Muscle layer of duodenum (tissue), 2 donors: ENCODE data around the gene TLE7.

Source experiments
- H3K27ac ChIP-seq: one replicate; pipeline ENCODE4 v1.7.0; 2013; ENCODE audit warnings: mild to moderate bottlenecking, low read length
- H3K27me3 ChIP-seq: one replicate; pipeline ENCODE4 v1.7.0; 2013; ENCODE audit warnings: low read depth, mild to moderate bottlenecking, control low read depth, low read length
- H3K36me3 ChIP-seq, 2 donors: one replicate each; pipeline ENCODE4 v1.7.0; 2013; ENCODE audit warnings: low read length in 2 of 2, control low read depth in 1 of 2, mild to moderate bottlenecking in 1 of 2; ENCODE audit not compliant: insufficient read depth in 2 of 2, control insufficient read depth in 1 of 2
- H3K4me1 ChIP-seq, 2 donors: one replicate each; pipeline ENCODE4 v1.7.0; 2013; ENCODE audit warnings: low read length in 2 of 2, mild to moderate bottlenecking in 2 of 2, control low read depth in 1 of 2, moderate library complexity in 1 of 2; ENCODE audit not compliant: insufficient read depth in 2 of 2, control insufficient read depth in 1 of 2
- H3K4me3 ChIP-seq, 2 donors: one replicate each; pipeline ENCODE4 v1.7.0; 2013; ENCODE audit warnings: low read length in 2 of 2, low read depth in 1 of 2, mild to moderate bottlenecking in 1 of 2
- H3K9me3 ChIP-seq, 2 donors: one replicate each; pipeline ENCODE4 v1.7.0; 2013; ENCODE audit warnings: low read length in 2 of 2, control low read depth in 1 of 2, mild to moderate bottlenecking in 1 of 2; ENCODE audit not compliant: control insufficient read depth in 1 of 2
- donor health status: healthy.

The TLE7 gene

DNA sequence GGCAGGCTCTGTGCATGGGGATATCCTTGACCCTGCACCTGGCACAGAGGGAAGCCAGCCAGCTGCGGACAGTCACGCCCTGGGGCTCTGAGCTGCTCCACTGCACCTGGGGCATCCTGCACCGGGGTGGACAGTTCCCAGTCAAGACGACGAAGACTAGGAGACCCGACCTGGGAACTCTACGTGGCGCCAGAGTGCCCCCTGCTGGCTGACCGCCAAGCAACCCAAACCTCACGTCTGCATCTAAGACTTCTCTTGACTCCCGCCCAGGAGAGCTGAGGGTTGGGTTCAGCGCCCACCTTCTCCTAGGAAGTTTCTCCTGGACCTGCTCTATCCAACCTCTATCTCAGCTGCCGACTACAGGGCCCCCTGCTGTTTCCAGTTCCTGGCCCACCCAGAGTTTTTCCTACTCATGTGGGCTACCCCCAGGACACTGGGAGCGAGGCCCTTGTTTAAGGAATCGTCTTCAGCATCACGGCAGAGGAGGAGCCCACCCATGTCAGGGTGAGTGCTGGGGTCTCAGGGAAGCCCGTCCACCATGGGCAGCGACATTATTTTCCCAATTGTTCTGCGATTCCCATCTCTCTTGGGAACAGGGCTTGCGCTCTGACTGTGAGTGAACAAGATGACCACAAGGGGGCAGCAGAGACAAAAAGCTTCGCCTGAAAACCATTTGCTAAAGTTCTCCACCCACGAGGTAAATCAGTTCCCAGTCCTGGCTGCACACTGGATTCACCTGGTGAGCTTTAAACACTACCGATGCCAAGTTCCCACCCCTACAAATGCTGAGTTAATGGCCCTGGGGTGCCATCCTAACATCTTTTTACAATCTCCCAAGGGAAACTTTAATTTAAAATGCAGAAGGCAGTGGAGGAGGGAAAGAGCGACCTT is 29.3 kb downstream of the TLE7 start:
- H3K27ac ChIP-seq: no peak overlapping the region

DNA sequence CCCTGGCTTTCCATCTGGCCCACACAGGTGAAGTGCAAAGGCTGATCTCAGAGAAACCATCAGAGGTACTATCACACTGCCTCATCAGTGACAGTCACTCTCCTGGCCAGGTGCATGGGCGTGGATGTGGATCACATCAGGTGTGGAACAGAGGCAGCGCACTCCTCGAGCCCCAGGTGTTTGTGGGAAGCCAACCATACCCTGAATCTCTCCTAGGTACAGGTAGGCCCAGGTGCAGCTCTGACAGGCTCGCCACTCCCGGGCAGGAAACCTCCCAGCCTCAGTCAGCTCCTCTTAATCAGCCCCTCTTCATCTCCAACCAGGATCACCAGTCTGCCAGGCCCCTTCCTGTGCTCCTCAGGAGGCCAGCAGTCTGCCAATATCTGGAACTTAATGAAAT is 31.7 kb downstream of the TLE7 start:
- Histone ChIP-seq H3K4me3 (no peak overlapping the region), H3K4me1 (peaks cover 0 to 7% of the 10 kb centered on the region in 2 donors), H3K9me3 (no peaks in the 10 kb centered on the region), H3K36me3 (no peaks in the 10 kb centered on the region), H3K27ac (no peak overlapping the region), H3K27me3 (no peaks in the 10 kb centered on the region)

More for the DNA sequence above, 29.3 kb downstream of the TLE7 start:
- no peaks in the 10 kb centered on the region for H3K9me3 ChIP-seq
- no peak overlapping the region for H3K4me3 ChIP-seq
- H3K36me3 ChIP-seq: no peaks in the 10 kb centered on the region
- H3K27me3 ChIP-seq: no peaks in the 10 kb centered on the region
- H3K4me1 ChIP-seq: peaks cover 0 to 7% of the 10 kb centered on the region in 2 donors

DNA sequence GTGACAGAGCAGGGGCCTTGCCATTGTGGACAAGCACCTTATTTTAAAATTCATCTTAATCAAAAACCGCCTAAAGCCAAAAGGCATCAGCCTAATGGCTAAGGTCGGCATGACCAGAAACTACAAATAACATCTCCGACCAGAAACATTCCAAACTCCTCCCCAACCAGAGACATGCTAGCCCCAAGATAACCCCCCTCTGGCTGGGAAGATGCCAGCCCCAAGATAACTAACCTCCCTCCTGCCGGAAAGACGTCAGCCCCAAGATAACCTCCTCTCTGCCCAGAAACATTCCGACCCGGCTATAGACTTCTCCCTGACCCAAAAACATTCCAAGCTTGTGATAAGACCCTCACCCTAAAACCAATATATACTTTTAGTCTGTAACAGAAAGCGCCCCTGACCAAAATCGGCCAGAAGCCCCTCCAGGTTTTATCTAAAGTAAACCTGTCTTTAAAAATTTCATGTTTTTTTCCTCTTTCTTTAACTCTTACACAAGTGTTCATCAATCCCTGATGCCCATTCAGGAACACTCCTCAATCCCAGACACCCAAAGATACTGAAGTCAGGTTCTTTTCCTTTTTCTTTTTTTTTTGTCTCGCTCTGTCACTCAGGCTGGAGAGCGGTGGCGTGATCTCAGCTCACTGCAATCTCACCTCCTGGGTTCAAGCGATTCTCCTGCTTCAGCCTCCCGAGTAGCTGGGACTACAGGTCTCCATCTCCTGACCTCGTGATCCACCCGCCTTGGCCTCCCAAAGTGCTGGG is 32.7 kb downstream of the TLE7 start:
- Histone ChIP-seq H3K4me1 (peaks cover 0 to 7% of the 10 kb centered on the region in 2 donors), H3K9me3 (no peaks in the 10 kb centered on the region), H3K36me3 (no peaks in the 10 kb centered on the region), H3K4me3 (no peak overlapping the region), H3K27me3 (no peaks in the 10 kb centered on the region), H3K27ac (no peak overlapping the region)

DNA sequence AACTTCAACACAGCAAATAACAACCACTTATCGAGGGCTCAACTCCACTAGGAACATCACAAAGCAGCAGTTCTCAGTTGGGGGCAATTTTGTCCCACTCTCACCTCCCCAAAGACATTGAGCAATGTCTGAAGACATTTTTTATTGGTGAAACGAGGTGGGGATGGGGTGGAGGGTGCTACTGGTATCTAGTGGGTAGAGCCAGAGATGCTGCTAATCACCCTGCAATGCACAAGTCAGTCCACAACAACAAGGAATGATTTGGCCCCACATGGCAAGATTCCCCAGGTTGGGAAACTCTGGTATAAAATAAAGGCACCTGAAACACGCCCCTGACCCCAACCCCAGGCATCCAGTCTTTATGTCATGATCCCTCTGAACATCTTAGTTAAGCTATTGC is 33.3 kb downstream of the TLE7 start:
- no peaks in the 10 kb centered on the region for H3K27me3 ChIP-seq
- peaks cover 0 to 7% of the 10 kb centered on the region in 2 donors for H3K4me1 ChIP-seq
- H3K4me3 ChIP-seq: no peak overlapping the region
- peaks cover 0 to 2% of the 10 kb centered on the region in 2 donors for H3K9me3 ChIP-seq
- no peaks in the 10 kb centered on the region for H3K36me3 ChIP-seq
- H3K27ac ChIP-seq: no peak overlapping the region

DNA sequence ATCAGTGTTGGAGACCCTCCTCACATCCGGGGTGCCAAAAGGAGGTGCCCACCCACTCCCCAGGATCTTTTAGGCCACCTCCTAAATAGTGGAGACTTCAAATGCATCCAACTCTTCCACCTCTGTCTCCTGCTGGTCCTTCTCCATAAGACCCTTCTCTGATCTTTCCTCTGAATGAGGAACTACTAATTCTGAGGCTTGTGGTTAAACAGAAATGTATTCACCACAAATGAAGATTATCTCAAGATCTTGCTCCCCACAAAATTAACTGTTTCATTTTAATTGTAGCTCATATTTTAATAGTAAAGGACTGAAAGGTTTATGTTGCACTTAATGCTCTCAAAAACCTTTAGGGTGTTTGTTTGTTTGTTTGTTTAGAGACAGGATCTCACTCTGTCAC is 34.1 kb downstream of the TLE7 start:
- Histone ChIP-seq H3K9me3 (peaks cover 0 to 2% of the 10 kb centered on the region in 2 donors), H3K36me3 (no peaks in the 10 kb centered on the region), H3K4me1 (peaks cover 0 to 7% of the 10 kb centered on the region in 2 donors), H3K27me3 (no peaks in the 10 kb centered on the region), H3K4me3 (no peak overlapping the region), H3K27ac (no peak overlapping the region)

DNA sequence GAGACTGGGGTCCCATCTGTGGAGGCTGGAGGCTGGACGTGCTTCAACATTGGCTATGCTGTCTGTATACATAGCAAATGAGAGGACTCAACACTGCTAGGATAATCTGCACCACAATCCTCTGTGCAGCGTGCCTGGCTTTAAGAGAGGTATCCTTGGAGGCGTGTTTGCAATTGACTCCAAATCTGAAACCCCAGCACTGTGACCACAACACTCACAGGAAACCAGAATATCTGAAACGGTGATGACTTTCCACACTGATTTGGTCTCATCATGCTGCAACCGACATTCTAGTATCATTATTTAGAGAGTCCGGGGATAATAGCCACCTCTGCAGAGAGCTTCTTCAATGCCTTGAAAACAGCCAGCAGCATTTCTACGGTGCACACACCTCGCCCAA is 35.1 kb downstream of the TLE7 start:
- H3K36me3 ChIP-seq: no peaks in the 10 kb centered on the region
- no peak overlapping the region for H3K4me3 ChIP-seq
- no peaks in the 10 kb centered on the region for H3K27me3 ChIP-seq
- H3K4me1 ChIP-seq: no peaks in the 10 kb centered on the region
- peaks cover 0 to 2% of the 10 kb centered on the region in 2 donors for H3K9me3 ChIP-seq
- H3K27ac ChIP-seq: no peak overlapping the region

DNA sequence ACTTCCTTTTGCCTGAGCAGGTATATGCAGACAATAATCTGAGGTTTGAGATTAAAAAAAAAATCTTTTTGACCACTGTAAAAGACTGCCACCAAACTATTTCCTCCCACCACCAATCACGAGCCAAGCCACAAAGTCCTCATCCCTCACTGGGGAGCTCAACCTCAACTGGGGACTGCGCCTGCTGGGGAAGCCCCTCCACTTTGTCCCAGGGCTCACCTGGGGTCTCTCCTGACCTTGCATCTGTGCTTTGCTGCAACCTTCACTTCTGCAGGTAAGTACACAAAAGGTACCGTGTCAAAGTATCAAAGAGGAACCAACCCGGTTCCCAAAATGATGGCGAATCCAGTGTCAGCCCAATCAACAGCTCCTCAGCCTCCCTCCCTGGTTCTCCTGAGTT is 35.5 kb downstream of the TLE7 start:
- Histone ChIP-seq H3K36me3 (no peaks in the 10 kb centered on the region), H3K4me1 (no peaks in the 10 kb centered on the region), H3K4me3 (no peak overlapping the region), H3K27me3 (no peaks in the 10 kb centered on the region), H3K9me3 (peaks cover 0 to 2% of the 10 kb centered on the region in 2 donors), H3K27ac (no peak overlapping the region)

DNA sequence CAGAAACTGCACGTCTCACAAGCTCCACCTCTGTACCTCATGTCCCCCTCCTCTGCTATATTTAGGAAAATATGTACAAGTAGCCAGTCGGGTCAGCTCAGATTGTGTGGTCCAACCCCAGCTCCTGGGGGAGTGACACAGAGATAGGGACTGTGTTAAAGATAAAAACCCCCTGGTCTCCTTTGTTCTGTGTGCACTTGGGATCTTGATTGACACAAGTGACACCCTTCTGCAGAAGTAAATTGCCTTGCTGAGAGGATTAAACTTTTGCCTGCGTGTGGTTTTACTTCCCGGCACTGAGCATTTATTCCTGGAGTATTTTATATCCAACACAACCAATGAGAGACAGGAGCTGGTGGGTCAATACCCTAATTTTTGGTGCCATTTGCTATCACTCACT is 37.5 kb downstream of the TLE7 start:
- peaks cover 0 to 2% of the 10 kb centered on the region in 2 donors for H3K9me3 ChIP-seq
- no peaks in the 10 kb centered on the region for H3K4me1 ChIP-seq
- no peak overlapping the region for H3K27ac ChIP-seq
- no peaks in the 10 kb centered on the region for H3K36me3 ChIP-seq
- H3K4me3 ChIP-seq: no peak overlapping the region
- H3K27me3 ChIP-seq: no peaks in the 10 kb centered on the region

DNA sequence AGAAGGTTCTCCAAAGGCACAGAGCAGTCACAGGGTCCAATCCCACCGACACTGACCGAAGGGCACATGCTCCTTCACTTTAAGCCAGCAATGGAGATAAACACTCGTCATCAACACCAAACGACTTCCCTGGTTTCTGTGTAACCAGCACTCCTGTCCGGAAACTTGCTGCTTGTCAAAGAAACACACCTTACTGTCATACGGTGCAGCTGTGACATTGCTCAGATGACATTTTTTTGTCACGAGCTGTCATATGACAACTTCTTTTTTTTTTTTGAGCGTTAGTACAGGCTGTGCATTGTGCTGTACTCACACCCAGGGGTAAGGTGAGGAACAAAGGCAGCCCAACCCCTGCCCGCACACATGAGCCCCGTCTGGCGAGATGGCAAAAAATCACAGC is 39.2 kb downstream of the TLE7 start:
- H3K36me3 ChIP-seq: no peaks in the 10 kb centered on the region
- H3K9me3 ChIP-seq: peaks cover 0 to 2% of the 10 kb centered on the region in 2 donors
- H3K27me3 ChIP-seq: no peaks in the 10 kb centered on the region
- no peak overlapping the region for H3K4me3 ChIP-seq
- H3K4me1 ChIP-seq: no peaks in the 10 kb centered on the region
- H3K27ac ChIP-seq: no peak overlapping the region

DNA sequence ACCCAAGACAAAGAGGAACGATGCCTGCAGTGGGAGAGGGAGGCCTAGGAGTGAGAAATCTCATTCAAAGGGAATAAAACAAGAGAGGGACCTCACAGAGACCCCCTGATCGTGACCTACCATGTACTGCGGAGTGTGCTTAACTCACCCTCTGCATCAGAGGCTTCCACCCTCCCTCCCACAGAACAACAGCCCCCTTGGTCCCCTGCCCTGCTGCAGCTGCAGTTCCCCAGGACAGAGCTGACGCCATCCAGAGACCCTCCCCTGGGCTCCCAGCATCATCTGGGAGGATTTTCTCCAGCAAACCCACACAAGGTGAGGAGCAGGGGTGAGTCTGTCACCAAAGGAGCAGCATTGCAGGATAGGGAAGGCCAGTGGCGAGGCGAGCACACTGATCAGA is 39.8 kb downstream of the TLE7 start:
- Histone ChIP-seq H3K36me3 (no peaks in the 10 kb centered on the region), H3K4me3 (no peak overlapping the region), H3K9me3 (peaks cover 0 to 2% of the 10 kb centered on the region in 2 donors), H3K4me1 (no peaks in the 10 kb centered on the region), H3K27ac (no peak overlapping the region), H3K27me3 (no peaks in the 10 kb centered on the region)

DNA sequence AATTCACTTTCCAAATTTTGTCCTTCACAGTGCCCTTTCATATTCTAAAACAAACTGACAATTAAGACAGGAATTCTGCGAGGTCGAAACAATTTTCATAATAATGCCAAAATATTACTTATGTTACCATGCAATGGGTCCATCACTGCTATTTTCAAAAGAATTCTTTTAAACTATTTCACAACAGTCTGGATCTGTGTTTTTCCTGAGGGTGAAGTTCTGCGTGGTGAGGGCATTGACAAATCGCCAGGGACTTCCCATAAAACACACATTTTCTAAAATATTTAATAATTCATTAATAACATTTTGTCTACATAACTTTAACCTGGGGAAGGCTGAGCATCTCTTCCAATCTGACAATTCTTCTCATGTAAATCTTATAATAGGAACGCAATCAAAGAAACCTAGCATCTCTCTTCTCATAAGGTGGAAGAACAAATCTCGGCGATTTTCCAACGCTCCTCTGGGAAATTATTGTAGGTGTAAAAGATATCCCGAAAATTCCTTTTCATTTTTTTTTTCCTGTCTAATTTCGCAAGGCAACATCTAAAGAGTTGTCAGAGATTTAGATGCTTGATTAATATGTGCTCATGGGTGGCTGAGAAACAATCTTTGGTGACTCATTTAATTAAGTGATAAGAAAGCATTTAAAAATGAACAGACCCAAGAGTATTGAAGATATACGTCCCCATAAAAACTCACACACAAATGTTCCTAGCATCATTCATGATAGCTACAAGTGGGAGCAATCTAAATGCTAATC is 41.9 kb downstream of the TLE7 start:
- Histone ChIP-seq H3K27ac (no peak overlapping the region), H3K27me3 (no peaks in the 10 kb centered on the region), H3K4me1 (no peaks in the 10 kb centered on the region), H3K4me3 (no peak overlapping the region), H3K9me3 (peaks cover 0 to 2% of the 10 kb centered on the region in 2 donors), H3K36me3 (no peaks in the 10 kb centered on the region)
